Heart left ventricle (tissue), 13 donors: ENCODE measurements around the gene CFL1.

Experiments
- POLR2A ChIP-seq, 2 donors: fragments of 450-650 bp; IDR thresholded peaks; one replicate each; pipeline ENCODE4 v1.6.1; 2017; ENCODE audit warnings: antibody characterized with exemption in 2 of 2, mild to moderate bottlenecking in 2 of 2, moderate library complexity in 2 of 2
- TF ChIP-seq, protein P1 (sequence below), 12 donors: fragments of 200-600 bp; sonication (generic) in 4 of 12; IDR thresholded peaks; one replicate each; pipeline versions ENCODE4 v1.5.0 to v1.8.0; 2018 to 2022; ENCODE audit warnings: antibody characterized with exemption in 12 of 12, mild to moderate bottlenecking in 5 of 12
- donor health status: ischemic (EF 13 %, LVEDD 7.1; RV severe dilation, severe dysfunction).
- donor health status: DM: no; HTN: yes; CAD: no.
- donor health status: DM: no; HTN: no; CAD: no.
- donor health status: ischemic (EF 25% LVEDD 6.9; RV normal size, moderate dysfunction).
- donor health status: ischemic (EF 25% LVEDD 5.7; RV mildly dilated, moderate dysfunction).
- donor health status: ischemic (EF 35%, LVEDD 5.7; RV mildly dilated, moderate dysfunction).
- donor health status: nonischemic (EF 11% LVEDD 7.7; RV severe dilation, severe dysfunction).
- donor health status: DM: yes; HTN: yes; CAD: no.
- donor health status: PGD.
- donor health status: ischemic (EF 29% LVEDD 5.4; RV normal size, mild dysfunction).
- donor health status: nonischemic (EF 23%, LVEDD 6.1; RV moderate dilation, normal function).

DNA sequence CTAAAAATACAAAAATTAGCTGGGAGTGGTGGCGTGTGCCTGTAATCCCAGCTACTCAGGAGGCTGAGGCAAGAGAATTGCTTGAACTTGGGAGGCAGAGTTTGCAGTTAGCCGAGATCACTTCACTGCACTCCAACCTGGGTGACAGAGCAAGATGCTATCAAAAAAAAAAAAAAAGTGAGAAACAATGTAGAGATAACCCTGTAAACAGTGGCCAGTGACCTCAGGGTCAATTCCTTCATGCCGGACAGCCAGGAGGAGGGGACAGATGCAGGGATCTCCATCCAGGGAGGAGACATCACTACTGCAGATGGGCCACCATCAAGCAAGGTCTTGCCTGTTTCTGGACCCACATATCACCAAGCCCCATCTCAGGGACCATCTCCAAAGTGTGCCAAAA is 10.2 kb downstream of the CFL1 start:
- TF ChIP-seq, protein P1, sequence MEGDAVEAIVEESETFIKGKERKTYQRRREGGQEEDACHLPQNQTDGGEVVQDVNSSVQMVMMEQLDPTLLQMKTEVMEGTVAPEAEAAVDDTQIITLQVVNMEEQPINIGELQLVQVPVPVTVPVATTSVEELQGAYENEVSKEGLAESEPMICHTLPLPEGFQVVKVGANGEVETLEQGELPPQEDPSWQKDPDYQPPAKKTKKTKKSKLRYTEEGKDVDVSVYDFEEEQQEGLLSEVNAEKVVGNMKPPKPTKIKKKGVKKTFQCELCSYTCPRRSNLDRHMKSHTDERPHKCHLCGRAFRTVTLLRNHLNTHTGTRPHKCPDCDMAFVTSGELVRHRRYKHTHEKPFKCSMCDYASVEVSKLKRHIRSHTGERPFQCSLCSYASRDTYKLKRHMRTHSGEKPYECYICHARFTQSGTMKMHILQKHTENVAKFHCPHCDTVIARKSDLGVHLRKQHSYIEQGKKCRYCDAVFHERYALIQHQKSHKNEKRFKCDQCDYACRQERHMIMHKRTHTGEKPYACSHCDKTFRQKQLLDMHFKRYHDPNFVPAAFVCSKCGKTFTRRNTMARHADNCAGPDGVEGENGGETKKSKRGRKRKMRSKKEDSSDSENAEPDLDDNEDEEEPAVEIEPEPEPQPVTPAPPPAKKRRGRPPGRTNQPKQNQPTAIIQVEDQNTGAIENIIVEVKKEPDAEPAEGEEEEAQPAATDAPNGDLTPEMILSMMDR (IDR thresholded peaks at IDR 0.05) = no peak
- no peak for TF ChIP-seq POLR2A (IDR thresholded peaks at IDR 0.05)
